HPDE6-E6E7 (cell line): ENCODE data around the gene SMTNL2.
"Not testable (repeated sequence)": the region's sequence is repeated elsewhere in the genome, so short reads cannot be mapped to it uniquely, and the experiment has no call there.

Experiments used
- DNase-seq: peaks from one replicate; pipeline ENCODE4 v3.0.0; 2011; ENCODE audit warnings: missing footprints; ENCODE audit errors: extremely low spot score

The SMTNL2 gene

DNA sequence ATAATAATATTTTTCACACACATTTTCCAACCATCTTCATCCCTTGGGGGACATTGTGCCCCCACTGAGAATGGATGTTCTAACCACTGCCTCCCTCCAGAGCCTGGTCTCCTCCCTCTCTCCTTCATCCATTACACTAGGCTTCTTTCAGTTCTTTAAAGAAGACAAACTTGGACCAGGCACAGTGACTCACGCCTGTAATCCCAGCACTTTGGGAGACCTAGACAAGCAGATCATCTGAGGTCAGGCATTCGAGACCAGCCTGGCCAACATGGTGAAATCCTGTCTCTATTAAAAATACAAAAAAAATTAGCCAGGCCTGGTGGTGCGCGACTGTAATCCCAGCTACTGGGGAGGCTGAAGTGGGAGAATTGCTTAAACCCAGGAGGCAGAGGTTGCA is 50.6 kb downstream of the SMTNL2 start:
- DNase-seq, result no peak

DNA sequence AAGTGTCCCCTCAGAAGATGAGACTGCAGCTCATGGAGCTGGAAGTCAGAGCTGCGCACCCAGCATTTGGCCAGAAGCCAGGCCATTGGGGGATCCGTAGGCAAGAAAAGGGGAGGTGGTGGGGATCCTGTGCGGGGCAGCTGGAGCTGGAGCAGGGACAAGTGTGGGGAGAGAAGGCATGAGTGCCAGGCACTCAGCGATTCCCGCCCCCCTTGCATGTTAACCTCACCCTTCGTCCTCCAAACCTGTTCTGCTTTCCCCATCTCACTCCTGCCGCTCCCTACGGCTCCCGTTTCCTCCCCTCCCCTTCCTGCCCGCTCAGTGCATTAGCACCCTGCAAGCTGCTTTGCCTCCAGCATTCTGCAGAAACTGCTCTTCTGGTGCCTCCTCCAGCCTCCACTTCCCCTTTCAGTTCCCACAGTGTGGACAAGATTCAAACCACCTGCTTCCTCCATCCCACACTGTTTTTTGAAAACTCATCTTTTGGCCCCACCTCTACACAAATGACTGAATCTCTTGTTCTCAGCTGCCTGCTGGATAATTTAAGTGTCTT is 51.6 kb downstream of the SMTNL2 start:
- no peak for DNase-seq

DNA sequence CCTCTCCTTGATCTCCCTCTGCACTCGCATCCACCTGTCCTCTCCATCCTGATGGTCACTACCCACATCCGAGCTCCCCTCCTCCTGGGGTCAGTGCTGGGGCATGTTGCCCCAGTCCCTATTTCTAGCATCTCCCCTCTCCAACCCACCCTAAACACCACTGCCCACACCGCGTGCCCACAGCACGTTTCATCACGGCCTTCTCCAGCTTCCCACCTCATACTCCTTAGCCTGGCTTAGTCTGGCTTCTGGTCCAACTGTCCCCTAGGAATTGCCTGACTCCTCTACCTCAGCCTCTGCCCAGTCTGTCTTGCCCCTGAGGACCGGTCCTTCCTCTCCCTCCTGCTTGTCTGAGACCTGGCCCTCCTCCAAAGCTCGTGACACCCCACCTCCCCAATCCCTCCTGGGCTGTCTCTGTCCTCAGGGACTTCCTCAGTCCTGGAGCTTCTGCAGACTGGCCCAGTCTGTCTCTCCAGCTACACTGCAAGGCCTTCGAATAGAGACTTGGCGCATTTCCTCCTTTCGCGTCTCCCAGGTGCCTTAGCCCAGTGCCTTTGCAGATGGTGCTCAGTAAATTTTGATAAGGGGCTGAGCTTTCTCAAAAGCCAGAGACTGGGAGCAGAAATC is 52.3 kb downstream of the SMTNL2 start:
- no peak for DNase-seq

GRCh38 chr17:4638766-4639165 is 54.4 kb downstream of the SMTNL2 start:
- peak; percentile 17 for DNase-seq

GRCh38 chr17:4639301-4640059 is 55.2 kb downstream of the SMTNL2 start:
- not testable (repeated sequence) for DNase-seq

DNA sequence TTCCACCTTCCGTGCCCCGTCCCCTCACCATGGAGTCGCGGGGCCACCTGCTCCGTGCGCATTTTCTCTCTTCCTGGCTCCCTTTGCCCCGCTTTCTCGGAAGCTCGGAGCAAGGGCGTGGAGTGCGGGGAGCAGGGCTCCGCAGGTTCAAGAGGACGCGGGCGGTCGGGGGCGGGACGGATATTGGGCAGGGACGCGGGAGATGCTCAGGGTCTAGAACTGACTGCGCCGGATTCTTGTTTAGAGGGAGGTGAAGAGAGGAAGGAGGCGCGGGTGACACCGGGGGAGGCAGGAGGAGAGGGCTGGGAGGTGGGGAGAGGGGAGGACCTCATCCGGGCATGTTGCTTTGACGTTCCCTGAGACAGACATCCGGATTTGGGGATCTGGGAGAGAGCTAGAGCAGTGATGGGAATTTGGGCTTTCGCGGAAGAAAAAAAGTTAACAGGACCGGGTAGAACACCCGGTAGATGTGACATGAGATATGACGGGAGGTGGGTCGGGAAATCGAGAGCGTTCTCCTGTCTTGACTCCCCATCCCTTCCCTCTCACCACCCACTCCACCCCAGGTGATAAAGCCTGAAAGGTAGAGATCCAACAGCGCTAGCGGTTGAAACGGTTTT is 56.4 kb downstream of the SMTNL2 start:
- DNase-seq, result not testable (repeated sequence)

DNA sequence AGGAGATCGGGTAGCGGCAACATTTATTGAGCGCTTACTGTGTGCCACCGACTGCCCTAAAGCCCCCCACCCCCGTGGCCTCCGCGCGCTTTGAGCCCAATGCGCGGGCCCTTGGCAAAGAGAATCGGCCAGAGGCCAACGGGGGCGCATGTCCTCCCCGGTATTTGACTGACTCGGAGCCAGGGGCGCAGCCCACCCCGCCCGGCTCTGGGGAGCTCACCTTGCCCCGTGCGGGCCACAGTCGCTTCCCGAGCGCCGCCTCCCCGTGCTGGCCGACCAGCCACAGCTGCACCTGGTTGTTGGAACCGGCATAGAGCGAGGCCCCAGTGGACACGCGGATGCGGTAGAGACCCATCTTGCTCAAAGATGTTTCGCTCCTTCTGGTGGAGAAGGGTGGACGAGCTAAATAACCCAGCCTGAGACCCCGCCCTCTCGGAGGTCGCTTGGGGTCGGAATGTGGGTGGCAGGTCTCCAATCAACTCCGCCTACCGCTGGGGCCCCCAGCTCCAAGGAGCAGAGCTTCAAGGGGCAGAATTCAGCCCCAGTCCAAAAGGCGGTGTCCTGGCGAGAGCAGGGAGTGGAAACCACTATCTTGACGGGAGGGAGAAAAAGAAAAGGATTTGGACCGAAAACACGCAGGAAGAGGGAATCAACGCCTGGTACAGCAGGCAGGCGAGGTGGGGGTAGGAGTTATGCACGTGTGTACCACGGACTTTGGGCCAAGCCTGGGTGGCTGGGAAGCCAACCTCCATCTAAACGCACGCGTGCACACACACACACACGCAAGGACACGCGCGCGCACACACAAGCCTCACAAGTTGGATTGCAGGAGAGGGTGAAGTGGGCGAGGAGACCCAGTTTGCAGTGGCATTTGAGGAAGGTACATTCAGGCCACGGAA is 57.2 kb downstream of the SMTNL2 start, which contains the start of gene ALOX15:
ALOX15 (minus strand) TSS at position 382 of the 899 bp plus-strand sequence; CDS start at position 355, 27 bp downstream.
- DNase-seq, result no peak

DNA sequence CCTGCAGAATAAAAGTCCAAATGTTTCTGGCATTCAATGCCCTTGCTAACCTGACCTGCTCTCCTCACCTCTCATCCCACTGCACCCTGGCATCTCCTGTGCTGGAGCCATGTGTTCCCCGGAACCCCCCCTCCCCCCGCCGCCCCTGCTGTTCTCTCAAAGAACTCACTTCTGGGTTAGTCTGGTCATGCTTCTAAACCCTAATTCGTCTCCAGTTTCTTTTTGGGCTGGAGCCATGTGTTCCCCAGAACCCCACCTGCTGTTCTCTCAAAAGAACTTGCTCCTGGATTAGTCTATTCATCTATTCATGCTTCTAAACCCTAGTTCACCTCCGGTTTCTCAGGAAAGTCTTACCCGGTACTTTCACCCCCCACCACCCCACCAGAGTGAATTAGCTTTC is 58.0 kb downstream of the SMTNL2 start:
- DNase-seq, result no peak

DNA sequence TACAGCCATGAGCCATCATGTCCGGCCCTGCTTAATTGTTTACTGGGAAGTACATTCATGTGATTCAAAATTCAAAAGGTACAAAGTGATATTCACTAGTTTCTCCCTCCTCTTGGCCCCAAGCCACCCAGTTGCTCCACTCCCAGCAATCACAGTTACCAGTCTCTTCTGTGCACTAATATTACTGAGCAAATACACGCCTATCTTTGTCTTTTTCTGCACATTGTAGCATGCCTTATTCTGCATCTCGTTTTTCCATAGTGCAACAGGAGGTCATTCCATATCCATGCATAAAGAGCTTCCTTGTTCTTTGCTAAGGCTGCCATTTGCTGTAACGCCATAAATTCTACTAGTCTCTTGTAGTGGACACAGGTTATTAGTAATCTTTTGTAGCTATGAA is 59.3 kb downstream of the SMTNL2 start:
- DNase-seq, result no peak

GRCh38 chr17:4645642-4646041 is 61.3 kb downstream of the SMTNL2 start:
- no peak for DNase-seq

DNA sequence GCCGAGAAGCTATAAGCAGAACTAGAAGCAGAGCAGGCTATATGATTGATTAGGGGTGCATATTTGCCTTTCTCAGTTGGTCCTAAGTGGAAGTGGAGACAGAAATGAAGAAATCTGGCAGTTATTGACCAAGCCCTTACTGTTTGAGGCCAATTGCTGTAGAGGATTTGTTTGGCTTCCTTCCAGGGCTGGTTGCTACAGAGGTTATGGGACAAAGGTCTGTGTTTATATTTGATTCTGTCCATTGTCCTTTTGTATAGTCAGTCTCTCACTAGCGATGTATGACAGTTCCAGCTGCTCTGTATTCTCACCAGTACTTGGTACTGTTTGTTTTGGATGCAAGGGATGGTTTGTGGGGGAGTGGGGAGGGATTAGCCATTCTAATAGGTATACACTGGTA is 64.4 kb downstream of the SMTNL2 start:
- DNase-seq, result no peak

DNA sequence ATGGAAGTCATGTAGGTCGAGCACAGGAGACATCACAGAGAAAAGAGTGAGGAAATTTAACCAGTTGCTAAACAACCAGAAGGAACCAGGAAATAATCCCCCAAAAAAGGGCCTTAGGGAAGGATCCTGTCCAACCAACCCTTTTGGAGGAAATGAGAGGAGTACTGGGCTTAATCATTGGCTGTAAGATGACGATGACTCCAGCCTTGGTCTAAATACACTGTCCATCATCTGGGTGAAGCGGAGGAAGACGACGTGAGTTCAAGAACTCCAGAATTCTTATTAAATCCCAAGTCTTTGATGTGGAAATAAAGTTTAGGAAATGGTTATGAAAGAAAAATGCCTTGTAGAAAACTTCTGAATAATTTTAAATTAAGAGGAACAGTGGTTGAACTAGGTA is 68.7 kb downstream of the SMTNL2 start:
- DNase-seq, result no peak

- not testable (repeated sequence) for DNase-seq
Measured at GRCh38 chr17:4655933-4656332, 71.6 kb downstream of the SMTNL2 start.

DNA sequence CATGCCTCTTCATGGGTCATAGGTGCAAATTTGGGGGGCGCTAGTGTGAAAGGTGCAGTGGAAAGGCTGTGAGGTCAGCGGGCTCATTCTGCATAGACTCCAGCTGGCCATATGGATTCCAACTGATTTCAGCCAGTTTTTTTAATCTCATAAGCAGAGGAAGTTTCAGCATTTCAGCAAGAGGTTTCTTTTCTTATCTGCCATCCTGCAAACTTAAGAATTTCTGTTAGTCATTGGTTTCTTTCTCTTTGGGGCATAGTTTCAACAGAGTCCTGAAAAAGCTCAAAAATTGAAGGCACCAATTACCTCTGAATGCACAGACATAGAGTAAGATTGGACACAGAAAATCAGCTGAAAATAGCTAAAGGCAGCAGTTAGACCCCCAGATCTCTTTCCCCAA is 73.3 kb downstream of the SMTNL2 start:
- DNase-seq, result no peak
